Heart left ventricle (tissue), 16 donors: ENCODE data around the gene FGF22. TPM values are rescaled to one million over a fixed set of nuclear protein-coding genes. Genes with fewer than 3 reads are reported as not detected.

Source experiments
- ATAC-seq, 4 donors: fragments of 200-7000 bp; cut with Tn5 transposase; one replicate each; pipeline ENCODE4 v1.9.1; 2020 to 2022; ENCODE audit warnings: moderate library complexity in 4 of 4, mild to moderate bottlenecking in 3 of 4, moderate number of reproducible peaks in 1 of 4
- DNase-seq, 5 donors: peaks; one replicate each; pipeline ENCODE4 v3.0.0-alpha.2; 2020
- H3K27ac ChIP-seq, 12 donors: fragments of 200-600 bp; sonication (generic) in 4 of 12; one replicate each; pipeline versions ENCODE4 v1.5.0 to v1.8.0; 2016 to 2022; ENCODE audit warnings: mild to moderate bottlenecking in 2 of 12
- H3K27me3 ChIP-seq, 9 donors: fragments of 200-600 bp; sonication (generic) in 2 of 9; one replicate each; pipeline versions ENCODE4 v1.5.1 to v1.8.0; 2016 to 2022; ENCODE audit warnings: mild to moderate bottlenecking in 3 of 9
- H3K36me3 ChIP-seq, 9 donors: fragments of 200-600 bp; sonication (generic) in 2 of 9; one replicate each; pipeline versions ENCODE4 v1.5.0 to v1.8.0; 2018 to 2022; ENCODE audit warnings: mild to moderate bottlenecking in 2 of 9
- H3K4me1 ChIP-seq, 12 donors: fragments of 200-600 bp; sonication (generic) in 4 of 12; one replicate each; pipeline versions ENCODE4 v1.5.0 to v1.8.0; 2016 to 2022; ENCODE audit warnings: mild to moderate bottlenecking in 3 of 12
- H3K4me3 ChIP-seq, 12 donors: fragments of 200-600 bp; sonication (generic) in 4 of 12; one replicate each; pipeline versions ENCODE4 v1.5.0 to v1.8.0; 2017 to 2022; ENCODE audit warnings: mild to moderate bottlenecking in 9 of 12, moderate library complexity in 4 of 12
- H3K9me3 ChIP-seq, 12 donors: fragments of 200-600 bp; sonication (generic) in 4 of 12; one replicate each; pipeline versions ENCODE4 v1.5.0 to v1.8.0; 2016 to 2022; ENCODE audit warnings: mild to moderate bottlenecking in 1 of 12
- CTCF ChIP-seq, 12 donors: fragments of 200-600 bp; sonication (generic) in 4 of 12; IDR thresholded peaks; one replicate each; pipeline versions ENCODE4 v1.5.0 to v1.8.0; 2018 to 2022; ENCODE audit warnings: antibody characterized with exemption in 12 of 12, mild to moderate bottlenecking in 5 of 12
- POLR2A ChIP-seq, 2 donors: fragments of 450-650 bp; IDR thresholded peaks; one replicate each; pipeline ENCODE4 v1.6.1; 2017; ENCODE audit warnings: antibody characterized with exemption in 2 of 2, mild to moderate bottlenecking in 2 of 2, moderate library complexity in 2 of 2
- WGBS, 4 donors: extraction: QIAGEN DNeasy Blood & Tissue Kit in 2 of 4; methylation state at CpG; one replicate each; pipeline versions ENCODE4 v1.1.5 to v1.1.7; 2013 to 2018; 5-methylcytosine and 5-hydroxymethylcytosine counted together
- intact Hi-C, 10 donors: fragments of 100-400 bp; cut with DNase I; formaldehyde crosslinking; loops; one replicate each; pipeline versions ENCODE4 v1.11.1 to v1.14.2; 2022
- polyA plus RNA-seq, 2 donors: library from polyadenylated mRNA; stranded (reverse); fragments of 200-250 nt; gene quantifications; one replicate each; pipeline ENCODE4 v1.2.3, GENCODE V29; 2013
- total RNA-seq, 9 donors: library from RNA; depleted of rRNA in 2 of 9; stranded (reverse); fragments of >200 nt in 2 of 9; fragmentation: NEBNext Ultra II Directional in 3 of 9; extraction: Animal tissue kit (Norgen Biotek cat#: 25700) in 3 of 9; gene quantifications; one replicate each; pipeline versions ENCODE4 v1.1.0 to v1.2.4, GENCODE V29; 2016 to 2023
- donor health status: ischemic (EF 13 %, LVEDD 7.1; RV severe dilation, severe dysfunction).
- donor health status: healthy with polysubstance abuse.
- donor health status: DM: no; HTN: yes; CAD: no.
- donor health status: DM: no; HTN: no; CAD: no.
- donor health status: ischemic (EF 25% LVEDD 6.9; RV normal size, moderate dysfunction).
- donor health status: ischemic (EF 25% LVEDD 5.7; RV mildly dilated, moderate dysfunction).
- donor health status: healthy.
- donor health status: DM: yes; HTN: yes; CAD: no.
- donor health status: ischemic (EF 35%, LVEDD 5.7; RV mildly dilated, moderate dysfunction).
- donor health status: nonischemic (EF 11% LVEDD 7.7; RV severe dilation, severe dysfunction).
- donor health status: DM: yes; HTN: yes; CAD: no.
- donor health status: PGD.
- donor health status: ischemic (EF 29% LVEDD 5.4; RV normal size, mild dysfunction).
- donor health status: nonischemic (EF 23%, LVEDD 6.1; RV moderate dilation, normal function).

The FGF22 gene
- total and polyA plus RNA-seq, 11 donors, result 0.07 to 0.36 (median 0.16) TPM; not detected in 6

DNA sequence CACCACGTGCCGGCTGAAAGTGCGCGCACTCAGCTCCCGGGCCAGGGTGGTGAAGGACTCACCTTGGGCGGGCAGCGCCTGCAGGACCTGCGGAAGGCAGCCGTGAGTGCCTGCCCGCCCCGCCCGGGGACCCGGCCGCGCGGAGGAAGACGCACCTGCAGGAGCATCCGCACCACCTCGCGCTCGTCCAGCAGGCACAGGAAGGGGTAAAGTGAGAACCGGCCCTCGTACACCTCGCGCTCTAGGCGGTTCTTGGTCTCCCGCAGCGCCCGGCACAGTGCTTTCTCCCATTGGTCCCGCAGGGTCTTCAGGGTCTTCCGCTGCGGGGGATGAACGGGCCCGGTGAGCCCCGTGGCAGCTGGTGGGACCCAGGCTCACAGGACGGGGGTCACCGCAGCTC lies 17.0 kb upstream of the FGF22 start:
- peaks cover 3 to 85% (median 71%) of the 10 kb centered on the region in 9 donors for H3K36me3 ChIP-seq
- H3K9me3 ChIP-seq, result no peaks in the 10 kb centered on the region
- H3K27ac ChIP-seq, result no peak overlapping the region
- TF ChIP-seq POLR2A (IDR thresholded peaks at IDR 0.05), result no peak
- no peak for TF ChIP-seq CTCF (IDR thresholded peaks at IDR 0.05)
- intact Hi-C loops, result no loop called here
- 94 to 97% (median 96%) methylated on average over 19 to 37 of the region's 37 CpGs for WGBS, 4 donors
- no peak overlapping the region for H3K4me3 ChIP-seq
- no peaks in the 10 kb centered on the region for H3K27me3 ChIP-seq
- DNase-seq (no peak), ATAC-seq (no peak)
- H3K4me1 ChIP-seq, result no peaks in the 10 kb centered on the region

GRCh38 chr19:623175-623916 lies 16.3 kb upstream of the FGF22 start:
- peak overlapping the region in 1 of 12 donors; percentile 24 for H3K27ac ChIP-seq
- 94 to 95% (median 95%) methylated on average over 26 to 44 of the region's 44 CpGs for WGBS, 4 donors
- intact Hi-C loops, result no loop called here
- no peaks in the 10 kb centered on the region for H3K4me1 ChIP-seq
- DNase-seq, result no peak
- ATAC-seq, result no peak
- H3K9me3 ChIP-seq, result no peaks in the 10 kb centered on the region
- H3K27me3 ChIP-seq, result no peaks in the 10 kb centered on the region
- H3K36me3 ChIP-seq, result peaks cover under 1 to 85% (median 73%) of the 10 kb centered on the region in 9 donors
- TF ChIP-seq CTCF (IDR thresholded peaks at IDR 0.05), result no peak
- H3K4me3 ChIP-seq, result no peak overlapping the region

DNA sequence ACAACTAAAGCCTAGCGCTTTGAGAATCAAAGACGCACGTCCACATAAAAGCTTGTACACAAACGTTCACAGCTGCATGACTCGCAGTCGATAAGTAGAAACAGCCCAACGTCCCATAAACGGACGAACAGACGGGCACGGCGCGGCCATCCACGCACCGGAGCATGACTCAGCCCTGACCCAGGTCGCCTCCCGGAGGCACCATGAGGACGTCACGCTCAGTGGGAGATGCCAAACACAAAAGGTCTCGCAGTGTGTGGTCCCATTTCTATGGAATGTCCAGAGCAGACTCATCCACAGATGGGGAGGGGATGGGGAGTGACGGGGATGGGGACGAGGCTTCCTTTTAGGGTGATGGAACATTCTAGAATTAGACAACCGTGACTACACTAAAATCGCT lies 15.7 kb upstream of the FGF22 start:
- Histone ChIP-seq H3K36me3 (peaks cover 0 to 85% (median 73%) of the 10 kb centered on the region in 9 donors), H3K4me3 (no peak overlapping the region), H3K4me1 (no peaks in the 10 kb centered on the region), H3K9me3 (no peaks in the 10 kb centered on the region), H3K27me3 (no peaks in the 10 kb centered on the region), H3K27ac (no peak overlapping the region)
- ATAC-seq (peak in 1 of 4 donors; percentile 6), DNase-seq (no peak)
- intact Hi-C loops, result no loop called here
- WGBS, 4 donors, result 76 to 87% (median 82%) methylated on average over 24 of the region's 24 CpGs
- TF ChIP-seq POLR2A (IDR thresholded peaks at IDR 0.05) (no peak), CTCF (IDR thresholded peaks at IDR 0.05) (no peak)

GRCh38 chr19:624433-625109 lies 15.1 kb upstream of the FGF22 start:
- H3K36me3 ChIP-seq, result peaks cover 0 to 84% (median 73%) of the 10 kb centered on the region in 9 donors
- ATAC-seq (no peak), DNase-seq (no peak)
- WGBS, 4 donors, result 91 to 98% (median 94%) methylated on average over 16 to 24 of the region's 24 CpGs
- H3K27ac ChIP-seq, result no peak overlapping the region
- intact Hi-C loops, result no loop called here
- no peaks in the 10 kb centered on the region for H3K27me3 ChIP-seq
- no peaks in the 10 kb centered on the region for H3K9me3 ChIP-seq
- TF ChIP-seq CTCF (IDR thresholded peaks at IDR 0.05), result no peak
- no peak for TF ChIP-seq POLR2A (IDR thresholded peaks at IDR 0.05)
- H3K4me3 ChIP-seq, result no peak overlapping the region
- peaks cover 0 to 4% (median 0%) of the 10 kb centered on the region in 12 donors for H3K4me1 ChIP-seq
